K562 (cell line): ENCODE measurements around the gene PRIM1. TPM values are rescaled to one million over a fixed set of nuclear protein-coding genes. Genes with fewer than 3 reads are reported as not detected.

ENCODE experiments used
- MYC ChIP-seq, 2 experiments: fragments of 250-450 bp in 1 of 2; sonication (Bioruptor Pico) in 1 of 2; IDR thresholded peaks; 2 replicates each; pipeline versions ENCODE4 v1.5.1 to v1.6.1; 2012 to 2021; ENCODE audit warnings: low read depth in 2 of 2, borderline replicate concordance in 1 of 2, improper control_type of control experiment in 1 of 2, low read length in 1 of 2, mild to moderate bottlenecking in 1 of 2, moderate library complexity in 1 of 2
- SFPQ ChIP-seq: fragments of 200-400 bp; formaldehyde crosslinking; IDR thresholded peaks from 2 replicates; pipeline ENCODE4 v1.6.1; 2017; ENCODE audit warnings: mild to moderate bottlenecking, low read depth, low read length, moderate library complexity
- SMARCB1 ChIP-seq: IDR thresholded peaks from 2 replicates; pipeline ENCODE4 v1.6.1; 2011; ENCODE audit warnings: improper control_type of control experiment, low read depth; ENCODE audit not compliant: insufficient read length
- SMARCC2 ChIP-seq: fragments of 450-650 bp; IDR thresholded peaks from 2 replicates; pipeline ENCODE4 v1.6.1; 2017; ENCODE audit warnings: antibody characterized with exemption, moderate library complexity, mild to moderate bottlenecking, low read depth
- ZNF407 ChIP-seq: fragments of 450-650 bp; IDR thresholded peaks from 2 replicates; pipeline ENCODE4 v1.6.1; 2016; ENCODE audit warnings: low read depth
- ZNF609 ChIP-seq: sonication (generic); formaldehyde crosslinking; IDR thresholded peaks from 2 replicates; pipeline ENCODE4 v1.8.1; 2023; ENCODE audit warnings: missing genetic modification reagents, mild to moderate bottlenecking, borderline replicate concordance
- ZNF76 ChIP-seq: fragments of 250-450 bp; sonication (Bioruptor Pico); IDR thresholded peaks from 2 replicates; pipeline ENCODE4 v1.4.0; 2020; ENCODE audit warnings: mild to moderate bottlenecking, moderate library complexity, borderline replicate concordance
- polyA plus RNA-seq, 8 experiments: library from polyadenylated mRNA; depleted of rRNA in 4 of 8; stranded (reverse) in 5 of 8; unstranded in 3 of 8; fragments of >200 nt; fragmentation: Nextera tagmentation in 2 of 8; fragmentation: Illumina TruSeq in 1 of 8; extraction: Ambion mirVana in 2 of 8; extraction: Trizol in 1 of 8; gene quantifications; 2 replicates each; pipeline versions ENCODE4 v1.2.1 to v1.2.3, GENCODE V29; 2011 to 2014; ENCODE audit warnings: inconsistent platforms in 1 of 8, missing spikeins in 1 of 8
- total RNA-seq, 7 experiments: library from RNA; depleted of rRNA in 6 of 7; stranded (reverse); fragments of >200 nt in 6 of 7; fragmentation: Illumina TruSeq in 2 of 7; extraction: Trizol in 2 of 7; gene quantifications; 2 replicates each; pipeline versions ENCODE4 v1.2.1 to v1.2.3, GENCODE V29; 2011 to 2021; ENCODE audit warnings: low replicate concordance in 1 of 7
- TF ChIP-seq, protein P1 (sequence below): fragments of 450-650 bp; IDR thresholded peaks from 2 replicates; pipeline ENCODE4 v1.6.1; 2016

Gene PRIM1
- total and polyA plus RNA-seq, 9 of the 15 experiments (the other 6 are each of a cell fraction or from before 2014, with no cell fraction given), result 67.2 to 179 (median 140) TPM

- no peak for TF ChIP-seq SMARCB1
- TF ChIP-seq ZNF407, result no peak
- TF ChIP-seq SFPQ, result no peak
- no peak for TF ChIP-seq ZNF609 (CRISPR knock-in tag)
- TF ChIP-seq, protein P1, sequence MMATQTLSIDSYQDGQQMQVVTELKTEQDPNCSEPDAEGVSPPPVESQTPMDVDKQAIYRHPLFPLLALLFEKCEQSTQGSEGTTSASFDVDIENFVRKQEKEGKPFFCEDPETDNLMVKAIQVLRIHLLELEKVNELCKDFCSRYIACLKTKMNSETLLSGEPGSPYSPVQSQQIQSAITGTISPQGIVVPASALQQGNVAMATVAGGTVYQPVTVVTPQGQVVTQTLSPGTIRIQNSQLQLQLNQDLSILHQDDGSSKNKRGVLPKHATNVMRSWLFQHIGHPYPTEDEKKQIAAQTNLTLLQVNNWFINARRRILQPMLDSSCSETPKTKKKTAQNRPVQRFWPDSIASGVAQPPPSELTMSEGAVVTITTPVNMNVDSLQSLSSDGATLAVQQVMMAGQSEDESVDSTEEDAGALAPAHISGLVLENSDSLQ, result no peak
- no peak for TF ChIP-seq SMARCC2
- peak; percentile 64 for TF ChIP-seq MYC (IDR thresholded peaks at IDR 0.05; ENCODE audit: low read depth, low read length)
- no peak for TF ChIP-seq MYC (CRISPR knock-in tag; IDR thresholded peaks at IDR 0.05; ENCODE audit: borderline replicate concordance, low read depth)
- no peak for TF ChIP-seq ZNF76
Observed at GRCh38 chr12:56751712-56752598, at the start of gene PRIM1 (continued).
